Neural progenitor cell (in vitro differentiated cells): Measurements from ENCODE around the gene PRLHR. TPM values are rescaled to one million over a fixed set of nuclear protein-coding genes. Genes with fewer than 3 reads are reported as not detected.

Experiments
- DNase-seq: peaks from one replicate; pipeline ENCODE4 v3.0.0-alpha.2; 2016; ENCODE audit warnings: low spot score
- H2AFZ ChIP-seq: fragments of 200-600 bp; sonication (generic); replicated peaks from 2 replicates; pipeline ENCODE4 v1.6.1; 2016; ENCODE audit warnings: antibody characterized with exemption
- H3F3A ChIP-seq: fragments of 200-600 bp; sonication (generic); 2 replicates; pipeline ENCODE4 v1.6.1; 2016; ENCODE audit warnings: antibody characterized with exemption, low read depth
- H3K27ac ChIP-seq: fragments of 200-600 bp; sonication (generic); 2 replicates; pipeline ENCODE4 v1.5.1; 2016; ENCODE audit warnings: mild to moderate bottlenecking
- H3K27me3 ChIP-seq: fragments of 200-600 bp; sonication (generic); 2 replicates; pipeline ENCODE4 v1.6.1; 2016; ENCODE audit warnings: mild to moderate bottlenecking, moderate library complexity
- H3K36me3 ChIP-seq: fragments of 200-600 bp; sonication (generic); 2 replicates; pipeline ENCODE4 v1.5.1; 2016
- H3K4me1 ChIP-seq: fragments of 200-600 bp; sonication (generic); 2 replicates; pipeline ENCODE4 v1.6.1; 2016; ENCODE audit warnings: mixed run types
- H3K4me2 ChIP-seq: fragments of 200-600 bp; sonication (generic); 2 replicates; pipeline ENCODE4 v1.6.1; 2016
- H3K4me3 ChIP-seq: fragments of 200-600 bp; sonication (generic); 2 replicates; pipeline ENCODE4 v1.5.1; 2016
- H3K79me2 ChIP-seq: fragments of 200-600 bp; sonication (generic); 2 replicates; pipeline ENCODE4 v1.6.1; 2016; ENCODE audit warnings: low read depth
- H3K9ac ChIP-seq: fragments of 200-600 bp; sonication (generic); 2 replicates; pipeline ENCODE4 v1.6.1; 2016
- H3K9me3 ChIP-seq: fragments of 200-600 bp; sonication (generic); 2 replicates; pipeline ENCODE4 v1.5.1; 2016; ENCODE audit warnings: low read depth
- H4K20me1 ChIP-seq: fragments of 200-600 bp; sonication (generic); 2 replicates; pipeline ENCODE4 v1.6.1; 2016; ENCODE audit warnings: low read depth
- H3K27ac Mint-ChIP-seq: 3 replicates; pipeline ENCODE4 v1.8.0; 2021; ENCODE audit warnings: mixed read lengths
- H3K27me3 Mint-ChIP-seq: 2 replicates; pipeline ENCODE4 v1.8.0; 2022; ENCODE audit warnings: low read depth, mild to moderate bottlenecking, inconsistent platforms, moderate library complexity, mixed read lengths; ENCODE audit not compliant: insufficient read depth
- H3K36me3 Mint-ChIP-seq: 3 replicates; pipeline ENCODE4 v1.8.0; 2021; ENCODE audit warnings: mixed read lengths
- H3K4me1 Mint-ChIP-seq: 3 replicates; pipeline ENCODE4 v1.8.0; 2021; ENCODE audit warnings: mixed read lengths
- H3K4me3 Mint-ChIP-seq: 3 replicates; pipeline ENCODE4 v1.8.0; 2021; ENCODE audit warnings: mild to moderate bottlenecking, moderate library complexity, mixed read lengths
- H3K9me3 Mint-ChIP-seq: 3 replicates; pipeline ENCODE4 v1.8.0; 2020; ENCODE audit warnings: mixed read lengths
- EZH2 ChIP-seq: fragments of 200-600 bp; sonication (generic); IDR thresholded peaks from 2 replicates; pipeline ENCODE4 v1.6.1; 2017; ENCODE audit warnings: antibody characterized with exemption, mild to moderate bottlenecking, moderate library complexity
- EZH2phosphoT487 ChIP-seq: fragments of 200-600 bp; sonication (generic); IDR thresholded peaks from 2 replicates; pipeline ENCODE4 v1.6.1; 2017; ENCODE audit warnings: antibody characterized with exemption
- total RNA-seq: library from RNA; depleted of rRNA; stranded (reverse); fragments of >200 nt; gene quantifications from 2 replicates; pipeline ENCODE4 v1.2.3, GENCODE V29; 2015; ENCODE audit warnings: low replicate concordance
- TF ChIP-seq, protein P1 (sequence below): fragments of 200-600 bp; sonication (generic); IDR thresholded peaks from 2 replicates; pipeline ENCODE4 v1.5.1; 2017; ENCODE audit warnings: antibody characterized with exemption, mild to moderate bottlenecking

The PRLHR gene
- total RNA-seq = not detected in 2 replicates

DNA sequence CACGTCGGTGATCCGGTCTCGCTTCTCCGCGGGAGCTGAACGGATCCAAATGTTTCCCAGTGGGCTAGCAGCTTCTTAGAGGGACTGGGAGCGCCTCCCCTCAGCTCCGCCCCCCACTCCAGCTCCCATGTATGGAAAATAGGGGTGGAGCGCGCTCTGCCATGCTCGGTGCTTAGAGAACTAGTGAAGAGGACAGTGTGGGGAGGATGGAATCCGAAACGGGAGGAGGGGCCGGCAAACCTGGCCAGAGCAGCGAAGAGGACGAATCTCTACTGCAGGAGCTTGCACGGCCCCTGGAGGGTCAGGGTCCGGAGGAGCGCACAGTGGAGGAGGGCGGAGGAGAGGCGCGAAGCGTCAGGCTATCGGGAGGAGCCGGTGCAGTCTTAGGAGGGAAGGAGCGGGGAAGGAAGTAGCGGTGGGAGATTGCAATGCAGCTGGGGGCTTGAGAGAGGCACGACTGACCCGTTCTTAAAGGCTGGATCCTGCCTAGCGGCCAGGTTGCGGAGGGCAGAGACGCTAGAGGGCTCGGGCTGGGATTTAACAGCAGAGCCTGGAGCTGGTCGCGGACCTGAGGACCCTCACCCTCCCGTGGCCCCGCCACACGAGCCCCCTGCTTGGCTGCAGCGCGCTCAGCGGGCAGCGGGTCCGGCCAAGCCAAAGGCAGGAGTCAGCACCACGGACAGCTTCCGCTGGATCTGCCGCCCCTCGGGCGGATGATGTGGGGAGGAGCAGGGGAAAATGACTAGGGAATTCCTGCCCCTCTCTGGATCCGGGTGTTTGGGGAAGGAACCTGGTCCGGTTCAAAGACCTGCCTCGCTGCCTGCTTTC lies at the start of gene PRLHR:
Gene PRLHR (minus strand): TSS at position 51 of the 828 bp plus-strand sequence. CDS start 404 bp downstream, outside the sequence.
- H3K27me3 ChIP-seq = peaks cover 53% of the 10 kb centered on the region
- H3K9me3 ChIP-seq = no peaks in the 10 kb centered on the region
- H3K9ac ChIP-seq = no peak within 1 kb of the TSS
- H3K79me2 ChIP-seq = no peaks in the 10 kb centered on the region
- peaks cover 18% of the 10 kb centered on the region for H3F3A ChIP-seq
- H2AFZ ChIP-seq = no peak within 1 kb of the TSS
- peaks cover 20% of the 10 kb centered on the region for H4K20me1 ChIP-seq
- Mint-ChIP-seq H3K27me3 (peaks cover 55% of the 10 kb centered on the region), H3K4me1 (peaks cover 21% of the 10 kb centered on the region), H3K9me3 (peaks cover 6% of the 10 kb centered on the region), H3K36me3 (no peaks in the 10 kb centered on the region), H3K27ac (no peak within 1 kb of the TSS), H3K4me3 (peak within 1 kb of the TSS; percentile 82)
- peak within 1 kb of the TSS; percentile 51 for H3K4me3 ChIP-seq
- peak; percentile 94 for DNase-seq
- peaks cover 19% of the 10 kb centered on the region for H3K4me1 ChIP-seq
- H3K27ac ChIP-seq = no peak within 1 kb of the TSS
- TF ChIP-seq EZH2 = peak; percentile 30
- TF ChIP-seq, protein P1, sequence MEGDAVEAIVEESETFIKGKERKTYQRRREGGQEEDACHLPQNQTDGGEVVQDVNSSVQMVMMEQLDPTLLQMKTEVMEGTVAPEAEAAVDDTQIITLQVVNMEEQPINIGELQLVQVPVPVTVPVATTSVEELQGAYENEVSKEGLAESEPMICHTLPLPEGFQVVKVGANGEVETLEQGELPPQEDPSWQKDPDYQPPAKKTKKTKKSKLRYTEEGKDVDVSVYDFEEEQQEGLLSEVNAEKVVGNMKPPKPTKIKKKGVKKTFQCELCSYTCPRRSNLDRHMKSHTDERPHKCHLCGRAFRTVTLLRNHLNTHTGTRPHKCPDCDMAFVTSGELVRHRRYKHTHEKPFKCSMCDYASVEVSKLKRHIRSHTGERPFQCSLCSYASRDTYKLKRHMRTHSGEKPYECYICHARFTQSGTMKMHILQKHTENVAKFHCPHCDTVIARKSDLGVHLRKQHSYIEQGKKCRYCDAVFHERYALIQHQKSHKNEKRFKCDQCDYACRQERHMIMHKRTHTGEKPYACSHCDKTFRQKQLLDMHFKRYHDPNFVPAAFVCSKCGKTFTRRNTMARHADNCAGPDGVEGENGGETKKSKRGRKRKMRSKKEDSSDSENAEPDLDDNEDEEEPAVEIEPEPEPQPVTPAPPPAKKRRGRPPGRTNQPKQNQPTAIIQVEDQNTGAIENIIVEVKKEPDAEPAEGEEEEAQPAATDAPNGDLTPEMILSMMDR = peak; percentile 5
- TF ChIP-seq EZH2phosphoT487 = no peak
- no peaks in the 10 kb centered on the region for H3K36me3 ChIP-seq
- H3K4me2 ChIP-seq = peak within 1 kb of the TSS; percentile 90

DNA sequence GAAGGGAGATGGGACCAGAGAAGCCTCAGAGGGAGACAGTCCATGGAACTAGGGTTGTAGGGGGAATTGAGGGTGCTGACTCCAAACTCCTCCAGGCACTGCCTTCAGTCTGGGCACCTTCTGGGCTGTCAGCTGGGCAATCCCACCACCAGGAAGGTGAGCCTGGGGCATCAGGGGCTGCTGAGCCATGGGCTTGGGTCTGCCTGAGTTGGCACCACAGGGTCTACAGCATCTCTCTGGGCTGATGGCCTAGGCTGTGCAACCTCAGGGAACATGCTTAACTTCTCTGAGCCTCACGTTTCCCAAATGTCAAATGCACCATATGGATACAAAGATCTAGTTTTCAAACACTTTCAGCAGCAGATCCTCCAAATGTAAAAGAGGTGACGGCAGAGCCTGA lies 46.8 kb upstream of the PRLHR start:
- H4K20me1 ChIP-seq = no peaks in the 10 kb centered on the region
- no peak for DNase-seq
- H3K9ac ChIP-seq = no peak overlapping the region
- no peaks in the 10 kb centered on the region for H3K4me1 ChIP-seq
- TF ChIP-seq EZH2phosphoT487 = no peak
- TF ChIP-seq, protein P1 = no peak
- no peak for TF ChIP-seq EZH2
- H3K36me3 ChIP-seq = no peaks in the 10 kb centered on the region
- H3K27me3 Mint-ChIP-seq = peaks cover 9% of the 10 kb centered on the region
- H3K4me3 ChIP-seq = no peak overlapping the region
- no peak overlapping the region for H2AFZ ChIP-seq
- H3K9me3 Mint-ChIP-seq = peaks cover 4% of the 10 kb centered on the region
- H3K36me3 Mint-ChIP-seq = no peaks in the 10 kb centered on the region
- H3K79me2 ChIP-seq = no peaks in the 10 kb centered on the region
- H3K27ac ChIP-seq = no peak overlapping the region
- H3K4me3 Mint-ChIP-seq = no peak overlapping the region
- H3K9me3 ChIP-seq = no peaks in the 10 kb centered on the region
- peaks cover 4% of the 10 kb centered on the region for H3K27me3 ChIP-seq
- no peak overlapping the region for H3K4me2 ChIP-seq
- H3K27ac Mint-ChIP-seq = no peak overlapping the region
- H3K4me1 Mint-ChIP-seq = no peaks in the 10 kb centered on the region
- H3F3A ChIP-seq = no peaks in the 10 kb centered on the region

DNA sequence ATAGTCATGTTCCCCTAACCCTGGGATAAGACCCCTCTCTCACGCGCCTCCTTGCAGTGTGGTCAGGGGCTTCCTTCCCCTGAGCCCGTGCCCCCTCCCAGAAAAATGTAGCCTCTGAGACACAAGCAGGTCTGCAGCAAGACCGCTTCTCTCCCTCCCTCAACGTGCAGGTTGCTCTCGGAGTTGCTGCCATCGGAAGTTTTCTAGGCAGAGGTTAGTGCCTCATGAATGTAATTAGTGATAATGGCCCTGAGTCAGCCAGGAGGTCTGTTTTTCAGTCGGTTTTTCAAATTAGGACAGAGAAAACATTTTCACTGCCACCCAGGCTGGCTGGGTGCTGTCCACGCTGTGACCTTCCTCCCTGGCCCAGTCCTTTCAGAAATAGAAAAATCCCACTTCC lies 43.2 kb upstream of the PRLHR start:
- Histone ChIP-seq H3K9ac (no peak overlapping the region), H3K36me3 (no peaks in the 10 kb centered on the region), H3K27ac (no peak overlapping the region), H3K4me2 (no peak overlapping the region), H3K4me1 (peaks cover 15% of the 10 kb centered on the region), H3K27me3 (no peaks in the 10 kb centered on the region), H4K20me1 (no peaks in the 10 kb centered on the region), H3K9me3 (no peaks in the 10 kb centered on the region), H3F3A (no peaks in the 10 kb centered on the region), H3K4me3 (no peak overlapping the region), H2AFZ (no peak overlapping the region), H3K79me2 (no peaks in the 10 kb centered on the region)
- Mint-ChIP-seq H3K9me3 (peaks cover 4% of the 10 kb centered on the region), H3K4me3 (no peak overlapping the region), H3K36me3 (no peaks in the 10 kb centered on the region), H3K4me1 (peaks cover 7% of the 10 kb centered on the region), H3K27ac (no peak overlapping the region), H3K27me3 (peaks cover 9% of the 10 kb centered on the region)
- TF ChIP-seq EZH2phosphoT487 (no peak), EZH2 (no peak)
- TF ChIP-seq, protein P1 = no peak
- DNase-seq = no peak
